NCI-H82 treated with DMSO at 0.1 percent for 48 hours (cell line): ENCODE results near the gene ASCL5.
"Not testable (repeated sequence)": the region's sequence is repeated elsewhere in the genome, so short reads cannot be mapped to it uniquely, and the experiment has no call there.

Experiments used
- DNase-seq: peaks from one replicate; lab custom pipeline; 2025; ENCODE audit not compliant: unreplicated experiment; lab: John Stamatoyannopoulos, UW

ASCL5 gene, protein sequence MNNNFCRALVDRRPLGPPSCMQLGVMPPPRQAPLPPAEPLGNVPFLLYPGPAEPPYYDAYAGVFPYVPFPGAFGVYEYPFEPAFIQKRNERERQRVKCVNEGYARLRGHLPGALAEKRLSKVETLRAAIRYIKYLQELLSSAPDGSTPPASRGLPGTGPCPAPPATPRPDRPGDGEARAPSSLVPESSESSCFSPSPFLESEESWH

DNA sequence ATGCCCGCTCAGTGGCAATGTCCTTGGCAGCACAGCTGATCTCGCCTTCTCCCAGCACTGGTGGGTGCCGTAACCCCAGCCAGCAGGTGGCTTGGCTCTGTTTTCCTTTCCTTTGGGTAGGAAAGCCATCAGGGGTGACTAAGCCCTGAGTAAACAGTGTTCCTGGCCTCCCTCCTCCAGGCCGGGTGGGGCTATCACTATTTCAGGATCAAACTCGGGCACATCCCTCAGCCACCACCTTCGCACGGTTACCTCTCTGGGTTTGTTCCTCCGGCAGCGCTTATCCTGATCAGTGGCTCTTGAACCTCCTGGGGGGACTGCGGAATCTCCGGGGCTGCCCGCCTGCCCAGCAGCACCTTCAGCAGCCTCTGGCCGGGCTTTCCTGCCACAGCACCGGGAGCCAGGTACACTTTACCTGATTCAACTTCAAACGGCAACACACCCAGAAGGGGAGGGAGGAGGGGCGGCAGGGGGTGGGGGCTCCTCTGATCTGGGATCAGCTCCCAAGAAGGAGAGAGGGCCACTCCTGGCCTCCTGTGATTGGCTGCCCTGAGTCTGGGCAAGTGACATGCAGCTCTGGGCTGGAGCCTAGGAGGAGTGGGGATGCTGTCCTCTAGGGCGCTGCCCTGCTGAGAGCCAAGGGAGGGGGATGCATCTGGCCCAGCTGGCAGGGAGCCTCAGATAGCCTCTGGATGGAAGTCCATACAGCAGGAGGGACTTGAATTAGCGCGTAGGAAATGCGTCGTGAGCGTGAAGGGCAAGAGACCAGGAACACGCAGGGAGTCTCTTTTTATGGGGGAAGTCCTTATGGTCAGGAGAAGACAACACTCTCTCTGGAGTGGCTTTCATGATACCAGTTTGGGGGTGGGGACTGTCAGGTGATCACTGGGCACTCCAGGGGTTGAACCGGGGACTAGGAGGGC lies at the start of gene ASCL5:
ASCL5 (minus strand) TSS at position 353 of the 923 bp plus-strand sequence. CDS start 11,812 bp downstream, outside the sequence.
- DNase-seq, result peak; percentile 15

DNA sequence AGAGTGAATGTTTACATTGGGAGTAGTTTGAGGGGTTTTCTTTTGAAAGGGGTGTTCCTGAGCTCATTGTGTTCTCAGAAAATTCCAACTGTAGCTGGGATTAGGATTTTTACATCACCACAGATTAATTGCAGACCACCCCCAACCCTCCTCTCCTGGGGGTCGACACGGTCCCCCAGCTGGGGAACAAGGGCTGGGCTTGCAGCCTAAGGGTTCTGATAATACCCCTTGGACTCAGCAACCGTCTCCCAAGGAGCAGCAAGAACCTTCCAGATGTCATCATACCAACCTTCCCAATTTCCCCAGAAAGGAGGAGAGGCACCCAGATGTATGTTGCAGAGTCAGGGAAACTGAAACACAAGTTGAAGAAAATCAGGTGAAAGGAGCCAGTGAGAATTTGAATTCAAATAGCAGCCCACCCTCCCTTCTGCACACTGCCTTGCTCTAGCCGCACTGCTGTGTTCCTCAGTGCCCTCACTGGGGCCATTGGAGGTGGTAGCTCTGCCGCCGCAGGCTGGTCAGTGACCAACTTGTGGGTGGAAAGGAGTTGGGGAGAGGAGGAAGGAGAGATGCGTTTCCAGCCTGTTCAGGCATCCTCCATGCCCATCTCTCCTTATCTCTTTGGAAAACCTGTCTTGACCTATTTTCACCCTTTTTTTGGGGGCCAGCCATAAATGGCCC lies 49.0 kb upstream of the ASCL5 start:
- DNase-seq, result no peak

DNA sequence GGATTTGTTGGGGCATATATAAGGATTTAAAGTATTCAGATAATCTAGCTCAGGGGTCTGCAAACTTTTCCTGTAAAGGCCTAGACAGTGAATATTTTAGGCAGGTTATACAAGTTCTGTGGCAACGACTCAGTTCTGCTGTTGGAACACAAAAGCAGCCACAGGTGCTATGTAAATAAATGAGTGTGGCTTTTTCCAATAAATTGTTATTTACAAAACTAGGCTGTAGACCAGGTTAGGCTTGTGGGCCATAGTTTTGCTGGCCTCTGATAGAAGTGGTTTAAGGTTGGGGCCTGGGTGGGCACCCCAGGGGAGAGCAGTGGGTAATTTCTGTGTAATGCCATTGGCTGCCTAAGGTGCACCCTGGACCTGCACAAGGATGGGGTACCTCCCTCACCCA lies 46.8 kb upstream of the ASCL5 start:
- no peak for DNase-seq

DNA sequence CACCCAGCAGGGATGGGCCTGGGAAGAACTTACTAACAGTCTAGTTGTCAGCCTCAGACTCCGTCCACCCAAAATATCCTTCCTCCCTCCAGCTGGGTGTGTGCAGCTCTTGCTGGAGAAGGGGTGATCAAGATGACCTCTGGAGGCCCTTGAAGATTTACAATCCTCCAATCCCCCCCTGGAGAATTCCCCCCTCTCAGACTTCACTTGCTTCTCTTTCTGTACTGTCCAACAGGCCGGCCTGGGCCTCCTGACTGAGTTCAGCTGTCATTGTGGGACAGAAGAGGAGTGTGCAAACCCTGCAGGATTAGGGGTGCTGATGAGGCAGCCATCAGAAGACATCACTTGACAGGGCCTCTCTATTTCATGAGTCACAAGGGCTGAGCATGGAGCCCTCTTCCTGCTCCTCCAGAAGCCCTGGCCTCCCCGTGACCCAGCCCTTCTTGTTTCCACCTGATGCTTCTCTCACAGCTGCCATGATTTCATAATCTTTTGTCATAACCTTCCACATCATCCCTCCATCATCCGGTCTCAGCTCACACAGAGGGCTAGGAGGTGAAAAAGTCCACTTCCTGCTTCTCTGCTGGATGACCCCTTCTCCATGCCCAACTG lies 46.1 kb upstream of the ASCL5 start:
- no peak for DNase-seq

DNA sequence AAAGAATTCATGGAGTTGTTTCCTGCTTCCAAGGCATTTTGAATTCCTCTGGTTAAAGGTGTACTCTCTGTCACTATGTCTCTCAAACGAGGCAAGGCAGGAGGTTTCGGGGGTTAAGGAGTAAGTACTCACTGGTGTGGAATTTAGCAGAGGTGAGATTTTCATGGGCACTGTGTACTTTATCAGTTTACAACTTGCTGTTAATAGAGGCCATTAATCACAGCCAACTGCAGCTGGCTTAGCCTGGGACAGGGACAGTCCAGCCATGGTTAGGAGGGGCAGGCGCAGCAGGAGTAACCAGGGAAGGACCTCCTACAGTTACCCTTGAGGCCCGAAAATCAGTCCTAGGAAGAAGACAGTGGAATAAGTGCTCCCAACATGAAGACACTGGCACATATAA lies 45.3 kb upstream of the ASCL5 start:
- no peak for DNase-seq

DNA sequence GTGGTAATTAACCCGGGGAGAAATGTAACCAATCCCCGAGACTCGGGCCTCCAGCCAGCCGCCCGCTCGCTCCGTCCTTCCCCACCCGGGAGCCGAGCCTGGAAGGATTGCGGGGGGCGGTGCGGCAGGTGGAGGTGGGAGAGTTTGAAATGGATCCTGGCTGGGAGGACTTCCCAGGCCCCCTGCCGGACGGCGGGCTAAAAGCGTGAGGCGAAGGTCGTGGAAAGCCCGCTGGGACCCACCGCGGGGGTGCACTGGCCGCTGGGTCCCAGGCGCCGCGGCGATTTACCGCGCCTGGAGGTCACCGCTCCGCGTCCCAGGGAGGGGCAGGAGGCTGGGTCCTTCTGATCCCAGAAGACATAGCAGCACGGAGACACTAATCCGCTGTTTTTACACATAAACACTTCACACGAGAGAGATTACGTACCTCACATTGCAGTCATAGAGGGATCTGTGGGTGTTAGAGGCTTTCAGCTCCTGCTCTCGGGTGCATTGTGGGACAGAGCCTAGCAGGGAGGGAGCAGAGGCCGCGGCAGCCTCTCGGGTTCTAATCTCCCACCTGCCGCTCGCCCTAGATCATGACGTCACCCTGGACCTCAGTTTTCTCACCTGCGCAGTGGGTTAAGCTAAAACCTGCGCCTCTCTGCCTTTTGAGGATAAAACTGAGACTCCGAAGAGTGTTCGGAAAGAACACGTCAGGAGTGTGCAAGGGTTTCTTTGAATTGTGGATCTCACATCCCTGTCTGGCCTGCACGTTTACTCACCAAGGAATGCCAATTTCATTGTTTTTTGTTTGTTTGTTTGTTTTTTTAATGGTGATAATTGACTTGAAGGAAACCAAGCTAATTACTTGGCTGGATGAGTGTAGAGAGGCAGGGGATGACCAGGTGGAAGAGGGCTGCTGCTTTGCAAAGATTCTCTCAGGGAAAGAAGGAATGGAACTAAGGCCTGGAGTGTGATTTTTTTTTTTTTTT lies 44.4 kb upstream of the ASCL5 start:
- peak; percentile 77 for DNase-seq

DNA sequence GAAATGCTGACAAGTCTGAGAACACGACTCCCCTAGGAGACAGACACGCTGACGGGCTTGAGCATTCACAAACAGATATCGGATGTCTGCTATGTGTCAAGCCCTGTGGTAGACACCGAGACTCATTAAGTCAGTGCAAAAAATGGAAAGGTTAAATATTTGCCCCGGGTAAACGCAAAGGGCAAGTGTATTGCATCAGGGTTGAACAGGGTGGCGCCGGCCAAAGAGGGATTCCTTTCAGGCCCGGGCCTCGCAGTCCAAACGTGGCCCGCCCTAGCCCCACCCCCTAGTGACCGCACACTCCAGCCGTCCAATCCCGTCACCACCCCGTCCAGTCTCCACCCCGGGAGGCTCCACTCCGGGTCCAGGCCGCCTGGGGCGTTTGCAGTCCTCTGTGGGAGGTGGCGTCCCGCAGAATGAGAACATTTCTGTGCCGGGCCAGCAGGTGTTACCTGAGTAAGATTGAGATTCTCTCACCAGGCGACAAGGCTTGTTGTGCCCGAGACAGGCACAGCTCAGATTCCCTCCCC lies 43.6 kb upstream of the ASCL5 start:
- peak; percentile 93 for DNase-seq

DNA sequence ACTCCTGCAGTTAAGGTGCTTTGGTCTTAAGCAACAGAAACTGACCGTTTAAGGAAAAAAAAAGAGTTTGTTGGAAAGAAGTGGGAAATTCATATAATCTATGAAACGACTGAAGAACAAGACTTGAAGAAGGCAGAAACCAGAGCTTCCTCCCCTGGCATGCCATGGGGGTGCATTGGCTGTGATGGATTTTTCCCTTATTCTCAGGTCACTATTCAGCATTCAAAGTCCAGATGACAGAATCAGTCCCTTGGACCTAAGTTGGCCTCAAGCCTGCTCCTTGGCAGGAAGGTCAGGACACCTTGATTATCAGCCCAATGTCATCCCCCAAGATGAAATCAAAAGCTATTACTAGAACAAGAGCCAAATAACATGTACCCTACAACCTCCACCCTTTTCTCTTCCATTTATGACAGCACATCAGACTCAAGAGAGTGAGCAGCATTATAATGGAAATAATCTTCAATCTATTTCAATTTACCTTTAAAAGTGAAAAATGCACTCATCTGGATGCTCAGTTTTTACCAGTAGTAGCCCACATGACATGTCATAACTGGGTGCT lies 43.1 kb upstream of the ASCL5 start:
- no peak for DNase-seq

DNA sequence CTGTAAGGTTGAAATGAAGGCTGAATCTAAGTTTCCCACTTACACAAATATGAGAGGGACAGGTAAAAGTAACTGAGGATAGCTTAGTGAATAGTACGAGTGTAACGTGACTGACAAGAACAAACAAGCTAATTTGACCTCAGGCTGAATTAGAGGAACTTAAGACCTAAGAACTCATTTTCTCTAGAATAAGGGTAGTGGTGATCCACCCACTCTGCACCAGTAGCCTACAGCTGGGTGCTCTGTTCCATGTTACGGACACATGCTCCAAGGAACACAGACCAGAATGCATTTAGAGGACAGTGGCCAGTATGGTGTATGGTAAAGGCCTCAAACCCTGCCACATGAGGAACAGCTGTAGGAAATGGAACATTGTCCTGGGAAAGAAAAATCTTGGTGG lies 42.2 kb upstream of the ASCL5 start:
- no peak for DNase-seq

DNA sequence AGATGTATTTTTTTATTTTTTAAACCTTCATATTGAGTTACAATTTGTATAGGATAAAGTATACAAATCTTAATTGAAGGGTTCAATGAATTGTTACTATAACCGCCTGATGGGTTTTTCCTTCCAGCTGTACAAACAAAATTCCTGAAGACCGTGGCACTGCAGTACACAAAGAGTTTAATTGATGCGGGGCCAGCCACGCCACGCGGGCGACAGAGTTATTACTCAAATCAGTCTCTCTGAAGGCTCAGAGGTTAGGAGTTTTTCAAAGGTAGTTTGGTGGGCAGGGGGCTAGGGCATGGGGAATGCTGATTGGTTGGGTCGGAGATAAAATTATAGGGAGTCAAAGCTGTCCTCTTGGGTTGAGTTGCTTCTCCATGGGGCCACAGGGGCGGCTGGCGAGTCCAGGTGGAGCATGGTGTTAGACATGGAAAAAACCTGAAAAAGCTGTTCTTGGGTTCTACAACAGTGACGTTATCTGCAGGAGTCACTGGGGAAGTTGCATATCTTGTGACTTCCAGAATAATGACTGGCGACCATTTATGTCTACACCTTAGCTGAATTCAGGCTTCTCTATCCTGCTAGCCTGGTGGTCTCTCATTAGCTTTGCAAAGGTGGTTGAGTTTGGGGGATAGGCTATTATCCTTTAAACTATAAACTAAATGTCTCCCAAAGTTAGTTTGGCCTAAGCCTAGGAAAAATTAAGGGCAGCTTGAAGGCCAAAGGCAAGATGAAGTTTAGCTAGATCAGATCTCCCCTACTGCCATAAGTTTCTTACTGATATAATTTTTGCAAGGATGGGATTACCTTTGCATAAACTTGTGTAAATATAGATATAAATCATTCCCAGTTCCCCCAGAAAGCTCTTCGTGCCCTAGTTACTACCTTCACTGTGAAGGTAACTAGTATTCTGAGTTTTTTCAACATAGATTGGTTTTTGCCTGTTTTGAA lies 40.3 kb upstream of the ASCL5 start:
- no peak for DNase-seq

DNA sequence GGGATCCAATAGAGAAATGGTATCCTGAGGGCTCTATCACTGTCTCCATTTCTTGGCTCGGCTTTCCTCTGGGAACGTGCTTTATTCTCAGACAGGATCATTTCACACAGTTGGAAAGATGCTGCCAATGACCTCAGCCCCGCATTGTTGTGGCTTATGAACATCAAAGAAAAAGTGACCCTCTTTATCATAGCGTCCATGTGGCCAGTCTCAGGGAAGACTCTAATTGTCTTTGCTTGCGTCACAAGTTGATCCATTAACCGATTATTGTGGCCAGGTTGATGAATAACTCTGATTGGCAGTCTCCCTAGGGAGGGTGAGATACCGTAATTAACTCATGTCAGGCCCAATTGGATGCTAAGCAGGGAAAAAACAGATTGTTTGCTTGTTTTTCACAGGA lies 37.7 kb upstream of the ASCL5 start:
- peak; percentile 95 for DNase-seq

DNA sequence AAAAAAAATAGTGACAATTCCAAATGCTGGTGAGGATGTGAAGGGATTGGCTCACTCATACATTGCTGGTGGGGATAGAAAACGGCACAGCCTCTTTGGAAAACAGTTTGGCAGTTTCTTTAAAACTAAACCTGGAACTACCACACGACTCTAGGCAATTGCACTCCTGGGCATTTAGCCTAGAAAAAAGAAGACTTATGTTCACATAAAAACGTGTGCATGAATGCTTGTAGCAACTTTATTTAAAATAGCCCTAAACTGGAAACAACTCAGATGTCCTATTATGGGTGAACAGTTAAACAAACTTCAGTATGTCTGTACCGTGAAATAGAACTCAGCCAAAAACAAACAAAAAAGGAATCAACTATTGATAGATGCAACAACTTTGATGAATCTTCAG lies 36.7 kb upstream of the ASCL5 start:
- no peak for DNase-seq

DNA sequence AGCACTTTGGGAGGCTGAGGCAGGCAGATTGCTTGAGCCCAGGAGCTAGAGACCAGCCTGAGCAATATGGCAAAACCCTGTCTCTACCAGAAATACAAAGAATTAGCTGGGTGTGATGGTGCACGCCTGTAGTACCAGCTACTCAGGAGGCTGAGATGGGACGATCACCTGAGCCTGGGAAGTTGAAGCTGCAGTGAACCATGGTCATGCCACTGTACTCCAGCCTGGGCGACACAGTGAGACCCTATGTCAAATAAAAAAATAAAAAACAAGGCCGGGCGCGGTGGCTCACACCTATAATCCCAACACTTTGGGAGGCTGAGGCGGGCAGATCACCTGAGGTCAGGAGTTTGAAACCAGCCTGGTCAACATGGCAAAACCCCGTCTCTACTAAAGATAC lies 36.1 kb upstream of the ASCL5 start:
- not testable (repeated sequence) for DNase-seq

DNA sequence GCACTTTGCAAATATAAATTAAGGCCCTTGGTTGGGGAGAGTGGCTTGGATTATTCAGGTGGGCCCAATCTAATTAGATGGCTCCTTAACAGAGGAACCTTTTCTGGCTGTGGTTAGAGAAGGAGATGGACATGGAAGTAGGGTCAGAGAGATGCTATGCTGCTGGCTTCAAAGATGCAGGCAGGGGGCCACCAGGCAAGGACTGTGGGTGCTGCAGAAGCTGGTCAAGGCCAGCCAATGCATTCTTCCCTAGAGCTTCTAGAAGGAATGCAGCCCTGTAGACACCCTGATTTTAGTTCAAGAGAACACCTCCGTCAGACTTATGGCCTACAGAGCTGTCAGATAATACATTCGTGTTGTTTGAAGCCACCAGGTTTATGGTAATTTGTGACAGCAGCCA lies 31.0 kb upstream of the ASCL5 start:
- DNase-seq, result no peak

DNA sequence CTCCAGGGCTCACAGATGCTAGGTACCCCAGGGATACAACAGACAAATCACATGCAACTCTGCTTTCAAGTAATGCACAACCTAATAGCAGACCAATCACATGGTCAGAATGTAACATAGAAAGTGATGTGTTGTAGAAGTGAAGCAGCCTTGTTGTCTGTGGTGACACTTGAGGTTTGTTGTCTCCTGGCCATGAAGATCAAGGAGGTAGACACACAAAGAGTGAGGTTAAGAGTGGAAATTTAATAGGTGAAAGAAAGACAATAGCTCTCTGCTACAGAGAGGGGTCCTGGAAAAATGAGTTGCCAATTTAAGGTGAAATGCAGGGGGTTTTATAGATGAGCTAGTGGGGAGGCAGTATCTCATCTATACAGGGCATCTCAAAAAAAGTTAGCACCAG lies 29.8 kb upstream of the ASCL5 start:
- DNase-seq, result no peak

DNA sequence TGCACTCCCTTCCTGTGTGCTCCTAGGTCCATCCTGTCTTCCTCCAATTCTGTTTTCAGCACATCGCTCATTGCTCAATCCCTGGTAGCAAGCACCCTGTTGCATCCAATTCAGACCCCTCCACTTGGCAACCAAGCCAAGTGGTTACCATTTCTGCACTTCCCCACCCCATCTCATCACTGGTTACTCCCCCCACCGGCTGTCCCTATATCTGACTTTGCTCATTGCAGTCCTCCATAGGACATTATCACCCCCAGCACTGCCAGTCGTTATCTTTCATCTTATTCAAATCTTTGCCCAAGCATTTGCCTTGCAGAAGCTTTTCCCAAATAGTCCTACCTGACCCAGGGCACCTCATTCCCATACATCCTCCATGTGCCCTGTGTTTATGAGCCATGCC lies 29.4 kb upstream of the ASCL5 start:
- DNase-seq, result no peak

DNA sequence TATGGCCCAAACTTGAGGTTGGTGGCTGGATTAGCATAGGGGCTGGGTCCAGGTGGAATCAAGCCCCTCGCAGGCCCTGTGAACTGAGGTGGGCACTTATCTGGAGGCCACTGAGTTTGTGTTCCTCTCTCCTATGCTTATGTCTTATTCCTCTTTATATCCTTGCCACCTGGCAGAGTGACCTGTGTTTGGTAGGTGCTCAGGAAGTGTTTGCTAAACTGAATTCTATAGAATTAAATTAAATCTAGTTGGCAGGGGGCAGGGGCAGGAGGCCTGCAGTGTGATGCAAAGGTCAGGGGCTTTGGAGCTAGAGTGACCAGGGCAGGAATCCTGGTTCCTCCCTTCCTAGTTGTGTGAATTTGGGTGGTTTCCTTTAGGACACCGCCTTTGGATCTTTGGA lies 28.4 kb upstream of the ASCL5 start:
- DNase-seq, result no peak

DNA sequence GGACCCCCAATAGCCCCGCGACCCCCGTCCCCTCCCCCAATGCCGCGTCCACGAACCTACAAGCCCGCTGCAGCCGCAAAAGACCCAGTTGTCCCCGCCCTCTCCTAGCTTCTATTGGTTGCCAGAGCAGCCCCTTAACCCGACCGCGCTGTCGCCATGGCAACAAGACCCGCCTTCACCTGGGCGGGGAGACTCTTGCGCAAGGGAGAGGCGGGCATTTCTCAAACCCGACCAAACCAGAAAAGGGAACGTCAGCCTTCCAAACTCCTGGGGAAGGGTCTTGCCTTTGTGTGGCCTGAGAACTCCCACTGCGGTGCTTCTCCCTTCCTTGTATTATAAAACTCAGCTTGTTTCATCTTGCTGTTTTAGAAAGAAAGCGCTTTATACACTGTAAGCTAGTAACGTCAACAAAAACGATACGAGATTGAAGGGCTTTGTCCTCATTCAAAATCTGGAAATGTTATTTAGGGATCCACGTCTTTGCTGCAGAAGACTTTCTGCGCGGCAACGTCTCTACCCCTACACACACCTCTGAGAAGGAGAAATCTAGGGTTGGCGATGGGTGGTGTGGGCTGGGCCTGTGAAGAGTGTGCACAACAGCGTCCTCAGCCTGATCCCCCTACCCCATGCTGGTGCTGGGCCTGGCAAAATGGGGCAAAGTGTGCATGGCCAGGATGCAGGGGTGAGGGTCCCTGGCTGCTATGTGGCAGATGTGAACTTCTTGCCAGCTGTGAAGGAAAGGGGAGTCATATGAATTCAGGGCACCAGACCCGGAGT lies 27.6 kb upstream of the ASCL5 start, which contains the start of gene TMEM9:
TMEM9 (minus strand) TSS at position 86 of the 777 bp plus-strand sequence. CDS start 551 bp downstream, outside the sequence.
- peak; percentile 96 for DNase-seq
